Activated T-cell treated with anti-CD3 and anti-CD28 coated beads, Interleukin-2, amount 50 U/mL, for 24 hours (primary cell): ENCODE measurements around the gene CPN1.

ENCODE experiments used
- DNase-seq: peaks from one replicate; pipeline ENCODE4 v3.0.0-alpha.2; 2020
- H3K27ac Mint-ChIP-seq: 2 replicates; pipeline ENCODE4 v1.8.0; 2020; ENCODE audit warnings: mild to moderate bottlenecking, mixed read lengths
- H3K27me3 Mint-ChIP-seq: 2 replicates; pipeline ENCODE4 v1.8.0; 2020; ENCODE audit warnings: mixed read lengths
- H3K36me3 Mint-ChIP-seq: 2 replicates; pipeline ENCODE4 v1.8.0; 2020; ENCODE audit warnings: low read depth, mixed read lengths
- H3K4me1 Mint-ChIP-seq: 2 replicates; pipeline ENCODE4 v1.8.0; 2020; ENCODE audit warnings: low read depth, mixed read lengths
- H3K4me3 Mint-ChIP-seq: 2 replicates; pipeline ENCODE4 v1.8.0; 2020; ENCODE audit warnings: mild to moderate bottlenecking, moderate library complexity, mixed read lengths
- H3K9me3 Mint-ChIP-seq: 2 replicates; pipeline ENCODE4 v1.8.0; 2020; ENCODE audit warnings: mixed read lengths

Gene CPN1

GRCh38 chr10:100053686-100054460 is 27.8 kb downstream of the CPN1 start:
- Mint-ChIP-seq H3K4me3 (no peak overlapping the region), H3K27me3 (peaks cover 18% of the 10 kb centered on the region), H3K9me3 (no peaks in the 10 kb centered on the region), H3K36me3 (no peaks in the 10 kb centered on the region), H3K27ac (no peak overlapping the region), H3K4me1 (no peaks in the 10 kb centered on the region)
- no peak for DNase-seq

GRCh38 chr10:100046021-100046486 is 35.6 kb downstream of the CPN1 start:
- peaks cover 10% of the 10 kb centered on the region for H3K27me3 Mint-ChIP-seq
- no peak overlapping the region for H3K4me3 Mint-ChIP-seq
- H3K9me3 Mint-ChIP-seq = no peaks in the 10 kb centered on the region
- H3K36me3 Mint-ChIP-seq = no peaks in the 10 kb centered on the region
- peak; percentile 86 for DNase-seq
- no peak overlapping the region for H3K27ac Mint-ChIP-seq
- H3K4me1 Mint-ChIP-seq = peaks cover 9% of the 10 kb centered on the region

- no peaks in the 10 kb centered on the region for H3K36me3 Mint-ChIP-seq
- H3K4me1 Mint-ChIP-seq = peaks cover 9% of the 10 kb centered on the region
- H3K27ac Mint-ChIP-seq = no peak overlapping the region
- no peak for DNase-seq
- peaks cover 10% of the 10 kb centered on the region for H3K27me3 Mint-ChIP-seq
- no peaks in the 10 kb centered on the region for H3K9me3 Mint-ChIP-seq
- no peak overlapping the region for H3K4me3 Mint-ChIP-seq
Observed at GRCh38 chr10:100045592-100045991, 36.1 kb downstream of the CPN1 start.

- no peak for DNase-seq
- no peak overlapping the region for H3K27ac Mint-ChIP-seq
- peaks cover 13% of the 10 kb centered on the region for H3K27me3 Mint-ChIP-seq
- no peaks in the 10 kb centered on the region for H3K9me3 Mint-ChIP-seq
- peaks cover 9% of the 10 kb centered on the region for H3K4me1 Mint-ChIP-seq
- no peaks in the 10 kb centered on the region for H3K36me3 Mint-ChIP-seq
- H3K4me3 Mint-ChIP-seq = no peak overlapping the region
Observed at GRCh38 chr10:100043796-100044195, 37.9 kb downstream of the CPN1 start.

GRCh38 chr10:100043344-100043743 is 38.3 kb downstream of the CPN1 start:
- H3K9me3 Mint-ChIP-seq = no peaks in the 10 kb centered on the region
- H3K4me1 Mint-ChIP-seq = peaks cover 9% of the 10 kb centered on the region
- H3K4me3 Mint-ChIP-seq = no peak overlapping the region
- no peaks in the 10 kb centered on the region for H3K36me3 Mint-ChIP-seq
- no peak for DNase-seq
- peaks cover 17% of the 10 kb centered on the region for H3K27me3 Mint-ChIP-seq
- no peak overlapping the region for H3K27ac Mint-ChIP-seq

- Mint-ChIP-seq H3K36me3 (no peaks in the 10 kb centered on the region), H3K4me3 (no peak overlapping the region), H3K9me3 (no peaks in the 10 kb centered on the region), H3K27ac (no peak overlapping the region), H3K4me1 (peaks cover 9% of the 10 kb centered on the region), H3K27me3 (peaks cover 25% of the 10 kb centered on the region)
- DNase-seq = no peak
Observed at GRCh38 chr10:100041306-100042002, 40.2 kb downstream of the CPN1 start.

- peaks cover 27% of the 10 kb centered on the region for H3K27me3 Mint-ChIP-seq
- H3K4me1 Mint-ChIP-seq = peaks cover 4% of the 10 kb centered on the region
- peaks cover under 1% of the 10 kb centered on the region for H3K9me3 Mint-ChIP-seq
Observed at GRCh38 chr10:100038561-100039071, 43.1 kb downstream of the CPN1 start.

GRCh38 chr10:100037758-100038315 is 43.8 kb downstream of the CPN1 start:
- Mint-ChIP-seq H3K4me3 (no peak overlapping the region), H3K9me3 (peaks cover 2% of the 10 kb centered on the region), H3K27me3 (peaks cover 27% of the 10 kb centered on the region), H3K4me1 (no peaks in the 10 kb centered on the region), H3K27ac (no peak overlapping the region), H3K36me3 (no peaks in the 10 kb centered on the region)
- no peak for DNase-seq

More at GRCh38 chr10:100038561-100039071, 43.1 kb downstream of the CPN1 start:
- DNase-seq = no peak
- H3K27ac Mint-ChIP-seq = no peak overlapping the region
- no peak overlapping the region for H3K4me3 Mint-ChIP-seq
- H3K36me3 Mint-ChIP-seq = no peaks in the 10 kb centered on the region

GRCh38 chr10:100036850-100037249 is 44.8 kb downstream of the CPN1 start:
- H3K4me1 Mint-ChIP-seq = no peaks in the 10 kb centered on the region
- peaks cover 2% of the 10 kb centered on the region for H3K9me3 Mint-ChIP-seq
- no peak overlapping the region for H3K4me3 Mint-ChIP-seq
- no peaks in the 10 kb centered on the region for H3K36me3 Mint-ChIP-seq
- DNase-seq = no peak
- peaks cover 24% of the 10 kb centered on the region for H3K27me3 Mint-ChIP-seq
- H3K27ac Mint-ChIP-seq = no peak overlapping the region

- Mint-ChIP-seq H3K27ac (no peak overlapping the region), H3K36me3 (no peaks in the 10 kb centered on the region), H3K4me1 (no peaks in the 10 kb centered on the region), H3K4me3 (no peak overlapping the region), H3K27me3 (peaks cover 17% of the 10 kb centered on the region), H3K9me3 (peaks cover 2% of the 10 kb centered on the region)
- no peak for DNase-seq
Observed at GRCh38 chr10:100033766-100034418, 47.8 kb downstream of the CPN1 start.

- Mint-ChIP-seq H3K4me3 (no peak overlapping the region), H3K9me3 (peaks cover 6% of the 10 kb centered on the region), H3K27ac (no peak overlapping the region), H3K27me3 (peaks cover 5% of the 10 kb centered on the region), H3K36me3 (no peaks in the 10 kb centered on the region), H3K4me1 (no peaks in the 10 kb centered on the region)
- DNase-seq = no peak
Observed at GRCh38 chr10:100027416-100027815, 54.3 kb downstream of the CPN1 start.

GRCh38 chr10:100025576-100025975 is 56.1 kb downstream of the CPN1 start:
- Mint-ChIP-seq H3K27ac (no peak overlapping the region), H3K27me3 (peaks cover 5% of the 10 kb centered on the region)

GRCh38 chr10:100024748-100025147 is 56.9 kb downstream of the CPN1 start:
- H3K9me3 Mint-ChIP-seq = peaks cover 6% of the 10 kb centered on the region
- H3K36me3 Mint-ChIP-seq = no peaks in the 10 kb centered on the region
- DNase-seq = no peak
- H3K4me3 Mint-ChIP-seq = no peak overlapping the region
- H3K4me1 Mint-ChIP-seq = peaks cover 12% of the 10 kb centered on the region
- H3K27ac Mint-ChIP-seq = no peak overlapping the region
- H3K27me3 Mint-ChIP-seq = peaks cover 5% of the 10 kb centered on the region

More at GRCh38 chr10:100025576-100025975, 56.1 kb downstream of the CPN1 start:
- Mint-ChIP-seq H3K4me3 (no peak overlapping the region), H3K4me1 (peaks cover 5% of the 10 kb centered on the region), H3K36me3 (no peaks in the 10 kb centered on the region), H3K9me3 (peaks cover 6% of the 10 kb centered on the region)
- no peak for DNase-seq

GRCh38 chr10:100022403-100022802 is 59.3 kb downstream of the CPN1 start:
- Mint-ChIP-seq H3K27me3 (peaks cover 5% of the 10 kb centered on the region), H3K4me1 (peaks cover 12% of the 10 kb centered on the region), H3K9me3 (peaks cover 2% of the 10 kb centered on the region), H3K27ac (no peak overlapping the region), H3K4me3 (no peak overlapping the region), H3K36me3 (no peaks in the 10 kb centered on the region)
- no peak for DNase-seq
